Fibroblast of the aortic adventitia (primary cell): ENCODE results near the gene PIK3CG. TPM values are rescaled to one million over a fixed set of nuclear protein-coding genes. Genes with fewer than 3 reads are reported as not detected.
A peak's percentile ranks its signal among the peaks of the same experiment; 100 is the strongest.
"Not testable (repeated sequence)": the region's sequence is repeated elsewhere in the genome, so short reads cannot be mapped to it uniquely, and the experiment has no call there.

Source experiments
- DNase-seq: peaks from one replicate; pipeline ENCODE4 v3.0.0-alpha.2; 2010; ENCODE audit warnings: low read depth
- H3K4me3 ChIP-seq: 2 replicates; pipeline ENCODE4 v1.5.1; 2011; ENCODE audit warnings: low read depth, mild to moderate bottlenecking, control low read depth, low read length, moderate library complexity
- CTCF ChIP-seq: IDR thresholded peaks from 2 replicates; pipeline ENCODE4 v1.5.1; 2011; ENCODE audit warnings: mild to moderate bottlenecking, low read length, control low read depth, inconsistent platforms; ENCODE audit not compliant: insufficient read depth
- total RNA-seq: library from RNA; depleted of rRNA; stranded (reverse); fragments of >200 nt; gene quantifications from 2 replicates; pipeline ENCODE4 v1.2.3, GENCODE V29; 2012; ENCODE audit warnings: low replicate concordance

The PIK3CG gene
- total RNA-seq, 1 donor, result not detected

- DNase-seq, result no peak
- no peak for TF ChIP-seq CTCF
- no peak overlapping the region for H3K4me3 ChIP-seq
Measured at GRCh38 chr7:106915407-106915806, 50.3 kb downstream of the PIK3CG start.

- no peak for TF ChIP-seq CTCF
- DNase-seq, result no peak
- no peak overlapping the region for H3K4me3 ChIP-seq
Measured at GRCh38 chr7:106915873-106916272, 50.8 kb downstream of the PIK3CG start.

- peak; percentile 6 for DNase-seq
- no peak for TF ChIP-seq CTCF
Measured at GRCh38 chr7:106916679-106917078, 51.6 kb downstream of the PIK3CG start.

GRCh38 chr7:106918991-106919390 is 53.9 kb downstream of the PIK3CG start:
- H3K4me3 ChIP-seq, result no peak overlapping the region
- no peak for DNase-seq
- no peak for TF ChIP-seq CTCF

More at GRCh38 chr7:106916679-106917078, 51.6 kb downstream of the PIK3CG start:
- H3K4me3 ChIP-seq, result no peak overlapping the region

- DNase-seq, result not testable (repeated sequence)
Measured at GRCh38 chr7:106924468-106924867, 59.4 kb downstream of the PIK3CG start.

GRCh38 chr7:106926892-106927291 is 61.8 kb downstream of the PIK3CG start:
- no peak for DNase-seq
- no peak for TF ChIP-seq CTCF
- no peak overlapping the region for H3K4me3 ChIP-seq

More at GRCh38 chr7:106924468-106924867, 59.4 kb downstream of the PIK3CG start:
- not testable (repeated sequence) for H3K4me3 ChIP-seq

GRCh38 chr7:106927536-106927935 is 62.5 kb downstream of the PIK3CG start:
- TF ChIP-seq CTCF, result no peak
- H3K4me3 ChIP-seq, result no peak overlapping the region

GRCh38 chr7:106929616-106930015 is 64.5 kb downstream of the PIK3CG start:
- not testable (repeated sequence) for DNase-seq, H3K4me3 ChIP-seq

More at GRCh38 chr7:106927536-106927935, 62.5 kb downstream of the PIK3CG start:
- DNase-seq, result no peak
